Stimulated activated CD4-positive, alpha-beta T cell treated with anti-CD3 and anti-CD28 coated beads, Interleukin-1b, Interleukin-23, amount 100 ng/mL, for 1 hour (primary cell): ENCODE results near the gene ASIC2.

ENCODE experiments used
- DNase-seq, 2 donors: peaks; one replicate each; pipeline ENCODE4 v3.0.0-alpha.2; 2020; ENCODE audit warnings: low read depth in 2 of 2

The ASIC2 gene

GRCh38 chr17:33287096-33287725 lies 5.9 kb downstream of the ASIC2 start:
- no peak for DNase-seq

GRCh38 chr17:33285413-33285812 lies 7.7 kb downstream of the ASIC2 start:
- DNase-seq: no peak

- no peak for DNase-seq
Observed at GRCh38 chr17:33284022-33284421, 9.1 kb downstream of the ASIC2 start.

GRCh38 chr17:33280162-33280943 lies 12.7 kb downstream of the ASIC2 start:
- no peak for DNase-seq

- no peak for DNase-seq
Observed at GRCh38 chr17:33277436-33278100, 15.5 kb downstream of the ASIC2 start.

- no peak for DNase-seq
Observed at GRCh38 chr17:33273743-33274410, 19.2 kb downstream of the ASIC2 start.

GRCh38 chr17:33273271-33273670 lies 19.8 kb downstream of the ASIC2 start:
- no peak for DNase-seq

GRCh38 chr17:33272438-33272837 lies 20.7 kb downstream of the ASIC2 start:
- no peak for DNase-seq

GRCh38 chr17:33269337-33270060 lies 23.6 kb downstream of the ASIC2 start:
- no peak for DNase-seq

- no peak for DNase-seq
Observed at GRCh38 chr17:33267851-33268548, 25.1 kb downstream of the ASIC2 start.

GRCh38 chr17:33267271-33267790 lies 25.8 kb downstream of the ASIC2 start:
- no peak for DNase-seq

GRCh38 chr17:33266611-33267010 lies 26.5 kb downstream of the ASIC2 start:
- no peak for DNase-seq

- no peak for DNase-seq
Observed at GRCh38 chr17:33266116-33266515, 27.0 kb downstream of the ASIC2 start.

GRCh38 chr17:33263396-33263795 lies 29.7 kb downstream of the ASIC2 start:
- DNase-seq: no peak

GRCh38 chr17:33262266-33263123 lies 30.6 kb downstream of the ASIC2 start:
- no peak for DNase-seq

- DNase-seq: no peak
Observed at GRCh38 chr17:33261820-33262219, 31.3 kb downstream of the ASIC2 start.

GRCh38 chr17:33260638-33261037 lies 32.5 kb downstream of the ASIC2 start:
- no peak for DNase-seq

- DNase-seq: no peak
Observed at GRCh38 chr17:33258296-33258695, 34.8 kb downstream of the ASIC2 start.

GRCh38 chr17:33245183-33245582 lies 47.9 kb downstream of the ASIC2 start:
- no peak for DNase-seq

- DNase-seq: no peak
Observed at GRCh38 chr17:33243732-33244131, 49.4 kb downstream of the ASIC2 start.
